Endothelial cell of umbilical vein (primary cell): ENCODE measurements around the gene PLEKHG3. TPM values are rescaled to one million over a fixed set of nuclear protein-coding genes. Genes with fewer than 3 reads are reported as not detected.

Experiments used
- BruUV-seq: library from RNA; stranded (reverse); fragments of 400-500 nt; replicated peaks from 2 replicates; lab custom pipeline; 2021; lab: Mats Ljungman, UMichigan
- CTCF ChIA-PET: fragments of 300-600, 350-600 bp; sonication (Branson Sonifier 250); formaldehyde crosslinking; loops from one replicate; lab custom pipeline; 2021; ENCODE audit warnings: antibody characterized with exemption, inconsistent platforms; lab: Charles Lee
- POLR2A ChIA-PET: fragments of 300-600, 350-600 bp; sonication (Branson Sonifier 250); formaldehyde crosslinking; loops from one replicate; lab custom pipeline; 2021; ENCODE audit warnings: antibody characterized with exemption, inconsistent platforms; lab: Charles Lee
- DNase-seq: peaks from one replicate; pipeline ENCODE4 v3.0.0-alpha.2; 2011; ENCODE audit warnings: low read depth, low spot score
- FAIRE-seq: peaks from 2 replicates; lab custom pipeline; 2011; peaks lifted over from hg19 to GRCh38; lab: Jason Lieb, UNC
- H2AFZ ChIP-seq: 2 replicates; pipeline ENCODE4 v1.6.0; 2012; ENCODE audit warnings: low read depth, low read length, control low read depth, inconsistent platforms
- H3K27ac ChIP-seq: 2 replicates; pipeline ENCODE4 v1.5.1; 2011; ENCODE audit warnings: low read depth, mild to moderate bottlenecking, control low read depth, low read length, moderate library complexity; ENCODE audit not compliant: insufficient read depth
- H3K27me3 ChIP-seq, 2 experiments: 2 replicates each; pipeline versions ENCODE4 v1.6.0 to v1.6.1; 2011; ENCODE audit warnings: low read length in 2 of 2, mixed read lengths in 1 of 2; ENCODE audit not compliant: control insufficient read depth in 2 of 2, insufficient read depth in 2 of 2
- H3K36me3 ChIP-seq, 2 experiments: 2 replicates in 1 of 2; 3 replicates in 1 of 2; pipeline ENCODE4 v1.5.1; 2011; ENCODE audit warnings: low read length in 2 of 2, mild to moderate bottlenecking in 1 of 2, moderate library complexity in 1 of 2; ENCODE audit not compliant: control insufficient read depth in 2 of 2, insufficient read depth in 2 of 2; ENCODE audit errors: extremely low read depth in 1 of 2
- H3K4me1 ChIP-seq: 3 replicates; pipeline ENCODE4 v1.5.1; 2011; ENCODE audit warnings: mild to moderate bottlenecking, low read length; ENCODE audit not compliant: control insufficient read depth, insufficient read depth; ENCODE audit errors: extremely low read depth
- H3K4me2 ChIP-seq: 2 replicates; pipeline ENCODE4 v1.6.1; 2011; ENCODE audit warnings: low read length, control low read depth, mixed read lengths; ENCODE audit not compliant: insufficient read depth
- H3K4me3 ChIP-seq, 3 experiments: fragments of 200-600 bp in 1 of 3; sonication (generic), shearing (Covaris generic) in 1 of 3; replicated peaks in 1 of 3; 2 replicates each; pipeline ENCODE4 v1.5.1; 2011 to 2016; ENCODE audit warnings: control low read depth in 3 of 3, low read length in 3 of 3, mild to moderate bottlenecking in 2 of 3, inconsistent platforms in 1 of 3, low read depth in 1 of 3, moderate library complexity in 1 of 3; ENCODE audit not compliant: insufficient read depth in 1 of 3
- H3K79me2 ChIP-seq: 2 replicates; pipeline ENCODE4 v1.6.0; 2012; ENCODE audit warnings: low read length, inconsistent platforms; ENCODE audit not compliant: control insufficient read depth, insufficient read depth
- H3K9ac ChIP-seq: replicated peaks from 2 replicates; pipeline ENCODE3; 2011; ENCODE audit warnings: low read length, control low read depth; ENCODE audit not compliant: insufficient read depth; ENCODE audit errors: extremely low read depth
- H3K9me1 ChIP-seq: replicated peaks from 3 replicates; pipeline ENCODE4 v1.6.0; 2011; ENCODE audit warnings: mild to moderate bottlenecking, low read length; ENCODE audit not compliant: control insufficient read depth, insufficient read depth; ENCODE audit errors: extremely low read depth
- H3K9me3 ChIP-seq: replicated peaks from 2 replicates; pipeline ENCODE4 v1.5.1; 2012; ENCODE audit warnings: low read length, inconsistent platforms; ENCODE audit not compliant: control insufficient read depth, insufficient read depth
- H4K20me1 ChIP-seq: replicated peaks from 2 replicates; pipeline ENCODE3; 2011; ENCODE audit warnings: mild to moderate bottlenecking, low read length; ENCODE audit not compliant: control insufficient read depth, insufficient read depth; ENCODE audit errors: extremely low read depth
- EZH2 ChIP-seq: IDR thresholded peaks from 2 replicates; pipeline ENCODE4 v1.6.1; 2012; ENCODE audit warnings: borderline replicate concordance, low read depth, mild to moderate bottlenecking, moderate library complexity, low read length, inconsistent platforms; ENCODE audit not compliant: severe bottlenecking
- FOS ChIP-seq: IDR thresholded peaks from 2 replicates; pipeline ENCODE4 v1.6.1; 2011; ENCODE audit warnings: mild to moderate bottlenecking, low read length, moderate library complexity, borderline replicate concordance; ENCODE audit not compliant: insufficient read depth
- GATA2 ChIP-seq: IDR thresholded peaks from 2 replicates; pipeline ENCODE4 v1.7.0; 2011; ENCODE audit warnings: low read depth, mild to moderate bottlenecking, moderate library complexity, mixed read lengths, low read length; ENCODE audit not compliant: insufficient read length, insufficient read depth
- JUN ChIP-seq: IDR thresholded peaks from 2 replicates; pipeline ENCODE4 v1.6.1; 2011; ENCODE audit warnings: borderline replicate concordance, low read depth; ENCODE audit not compliant: insufficient read length, insufficient read depth
- MYC ChIP-seq: IDR thresholded peaks from one replicate; pipeline ENCODE4 v1.6.1; 2011; ENCODE audit warnings: mild to moderate bottlenecking, low read depth, low read length
- POLR2A ChIP-seq: IDR thresholded peaks from 2 replicates; pipeline ENCODE4 v1.6.1; 2012; ENCODE audit warnings: low read depth, mild to moderate bottlenecking, control low read depth, low read length
- POLR2AphosphoS5 ChIP-seq: IDR thresholded peaks from 2 replicates; pipeline ENCODE4 v1.6.1; 2012; ENCODE audit warnings: low read depth, mild to moderate bottlenecking, control low read depth, low read length, moderate library complexity; ENCODE audit not compliant: insufficient read depth
- dilution Hi-C: fragments of 300-500 bp; cut with MboI; formaldehyde crosslinking; loops from one replicate; pipeline ENCODE4 v1.15.0; 2019; ENCODE audit warnings: low sequenced_read_pairs; ENCODE audit not compliant: extremely low pct_ligation_motif_present
- intact Hi-C: fragments of 100-400 bp; cut with micrococcal nuclease; formaldehyde crosslinking; loops from one replicate; pipeline ENCODE4 v1.10.0; 2022
- polyA plus RNA-seq, 4 experiments: library from polyadenylated mRNA; depleted of rRNA in 3 of 4; stranded (reverse) in 3 of 4; unstranded in 1 of 4; fragments of >200 nt; gene quantifications; 2 replicates each; pipeline versions ENCODE4 v1.2.1 to v1.2.3, GENCODE V29; 2011 to 2012; ENCODE audit warnings: missing spikeins in 1 of 4
- total RNA-seq: library from RNA; stranded (reverse); gene quantifications from 2 replicates; pipeline ENCODE4 v1.2.3, GENCODE V29; 2021
- TF ChIP-seq, protein P1 (sequence below), 2 donors: IDR thresholded peaks; 1 replicate in 1 of 2; 2 replicates in 1 of 2; pipeline ENCODE4 v1.5.1; 2011; ENCODE audit warnings: low read length in 2 of 2, mild to moderate bottlenecking in 2 of 2, moderate library complexity in 2 of 2, control low read depth in 1 of 2, inconsistent platforms in 1 of 2, low read depth in 1 of 2; ENCODE audit not compliant: insufficient read depth in 1 of 2; ENCODE audit errors: extremely low read depth in 1 of 2
- TF ChIP-seq, protein P2 (sequence below): IDR thresholded peaks from 2 replicates; pipeline ENCODE4 v1.6.1; 2011; ENCODE audit not compliant: insufficient read depth, insufficient read length

PLEKHG3 gene
- total and polyA plus RNA-seq, 2 donors (not counting 3 experiments of a cell fraction or from before 2014, with no cell fraction given): 6.6 to 8.0 TPM

DNA sequence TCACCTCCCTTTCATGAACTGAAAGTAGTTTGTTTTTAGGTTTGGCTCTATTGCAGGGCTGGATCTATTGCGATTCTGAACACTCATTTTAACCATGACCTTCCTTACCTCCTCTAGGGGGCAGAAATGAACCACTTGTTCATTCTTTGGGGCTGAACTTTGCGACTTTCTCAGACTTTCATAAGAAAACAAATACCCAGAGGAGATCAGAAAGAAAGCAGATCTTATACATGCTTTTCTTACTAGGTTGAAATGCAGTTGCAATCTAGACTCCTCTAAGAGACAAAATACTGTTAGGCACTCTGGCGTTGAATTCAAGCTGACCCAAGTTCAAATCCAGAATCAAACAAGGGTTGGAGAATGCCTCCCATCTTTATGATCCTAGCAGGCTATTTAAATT is 32.6 kb upstream of the PLEKHG3 start:
- Histone ChIP-seq H3K9me3 (no peaks in the 10 kb centered on the region), H3K4me1 (no peaks in the 10 kb centered on the region), H3K27ac (no peak overlapping the region), H3K4me3 (no peak overlapping the region), H3K9me1 (no peaks in the 10 kb centered on the region), H3K9ac (no peak overlapping the region), H3K4me2 (no peak overlapping the region), H3K36me3 (no peaks in the 10 kb centered on the region), H3K27me3 (peaks cover 5 to 10% of the 10 kb centered on the region in 2 experiments), H2AFZ (no peak overlapping the region), H3K79me2 (no peaks in the 10 kb centered on the region), H4K20me1 (no peaks in the 10 kb centered on the region)
- POLR2A ChIA-PET: no interaction called here
- no peak for TF ChIP-seq EZH2
- TF ChIP-seq, protein P1, sequence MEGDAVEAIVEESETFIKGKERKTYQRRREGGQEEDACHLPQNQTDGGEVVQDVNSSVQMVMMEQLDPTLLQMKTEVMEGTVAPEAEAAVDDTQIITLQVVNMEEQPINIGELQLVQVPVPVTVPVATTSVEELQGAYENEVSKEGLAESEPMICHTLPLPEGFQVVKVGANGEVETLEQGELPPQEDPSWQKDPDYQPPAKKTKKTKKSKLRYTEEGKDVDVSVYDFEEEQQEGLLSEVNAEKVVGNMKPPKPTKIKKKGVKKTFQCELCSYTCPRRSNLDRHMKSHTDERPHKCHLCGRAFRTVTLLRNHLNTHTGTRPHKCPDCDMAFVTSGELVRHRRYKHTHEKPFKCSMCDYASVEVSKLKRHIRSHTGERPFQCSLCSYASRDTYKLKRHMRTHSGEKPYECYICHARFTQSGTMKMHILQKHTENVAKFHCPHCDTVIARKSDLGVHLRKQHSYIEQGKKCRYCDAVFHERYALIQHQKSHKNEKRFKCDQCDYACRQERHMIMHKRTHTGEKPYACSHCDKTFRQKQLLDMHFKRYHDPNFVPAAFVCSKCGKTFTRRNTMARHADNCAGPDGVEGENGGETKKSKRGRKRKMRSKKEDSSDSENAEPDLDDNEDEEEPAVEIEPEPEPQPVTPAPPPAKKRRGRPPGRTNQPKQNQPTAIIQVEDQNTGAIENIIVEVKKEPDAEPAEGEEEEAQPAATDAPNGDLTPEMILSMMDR (IDR thresholded peaks at IDR 0.05; ENCODE audit: extremely low read depth in 1 of 2, insufficient read depth in 1 of 2, low read depth in 1 of 2, low read length in 2 of 2): peak; percentile 40 to 66
- FAIRE-seq (peak; percentile 85), DNase-seq (peak; percentile 59)
- no TSS peak for BruUV-seq
- CTCF ChIA-PET: interaction anchor here (0.7 to 5.1 kb wide), 7 partner anchors 9 to 220 kb away, joined by 3 to 56 read pairs (median 4); no protein-coding TSS in a partner anchor
- intact Hi-C loops (loop anchor here (1.0 to 2.0 kb wide), 2 partner anchors 93 to 219 kb away; no protein-coding TSS in a partner anchor), dilution Hi-C loops (no loop called here)

DNA sequence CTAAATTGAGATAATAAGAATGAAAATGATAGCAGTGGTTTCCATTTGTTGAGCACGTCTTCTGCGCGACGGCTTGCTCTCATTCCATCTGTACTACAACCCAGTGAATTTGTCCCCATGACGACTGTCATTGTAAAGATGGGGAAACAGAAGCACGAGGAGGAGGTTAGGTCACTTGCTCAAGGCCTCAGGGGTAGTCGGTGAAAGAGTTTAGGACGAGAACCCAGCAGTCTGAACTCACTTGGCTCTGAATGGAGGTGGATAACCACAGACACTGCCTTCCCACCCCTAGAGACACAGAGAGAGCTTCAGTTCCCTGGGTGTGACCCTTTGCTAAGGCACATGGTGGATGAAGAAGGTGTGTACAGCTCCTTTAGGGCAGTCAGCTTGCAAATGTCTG is 30.9 kb upstream of the PLEKHG3 start:
- CTCF ChIA-PET: interaction anchor here (1.0 to 5.1 kb wide), 7 partner anchors 9 to 238 kb away, joined by 3 to 56 read pairs (median 11); no protein-coding TSS in a partner anchor
- dilution Hi-C loops: no loop called here
- FAIRE-seq: no peak
- Histone ChIP-seq H3K9me1 (no peaks in the 10 kb centered on the region), H3K79me2 (no peaks in the 10 kb centered on the region), H2AFZ (no peak overlapping the region), H4K20me1 (no peaks in the 10 kb centered on the region), H3K4me1 (no peaks in the 10 kb centered on the region), H3K9ac (no peak overlapping the region), H3K4me2 (no peak overlapping the region), H3K27me3 (peaks cover 5 to 7% of the 10 kb centered on the region in 2 experiments), H3K36me3 (no peaks in the 10 kb centered on the region), H3K9me3 (no peaks in the 10 kb centered on the region), H3K27ac (no peak overlapping the region), H3K4me3 (no peak overlapping the region)
- intact Hi-C loops: no loop called here
- POLR2A ChIA-PET: no interaction called here
- DNase-seq: no peak
- TF ChIP-seq JUN (no peak), EZH2 (no peak), FOS (no peak), GATA2 (no peak), POLR2A (no peak), MYC (no peak), POLR2AphosphoS5 (no peak)
- TF ChIP-seq, protein P1 (IDR thresholded peaks at IDR 0.05; ENCODE audit: extremely low read depth in 1 of 2, insufficient read depth in 1 of 2, low read depth in 1 of 2, low read length in 2 of 2): no peak
- TF ChIP-seq, protein P2, sequence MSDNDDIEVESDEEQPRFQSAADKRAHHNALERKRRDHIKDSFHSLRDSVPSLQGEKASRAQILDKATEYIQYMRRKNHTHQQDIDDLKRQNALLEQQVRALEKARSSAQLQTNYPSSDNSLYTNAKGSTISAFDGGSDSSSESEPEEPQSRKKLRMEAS: no peak
- BruUV-seq: no TSS peak
